GM23248 (cell line): ENCODE results near the gene PLCB1. TPM values are rescaled to one million over a fixed set of nuclear protein-coding genes. Genes with fewer than 3 reads are reported as not detected.
"Not testable (repeated sequence)": the region's sequence is repeated elsewhere in the genome, so short reads cannot be mapped to it uniquely, and the experiment has no call there.

Experiments
- DNase-seq: peaks from one replicate; pipeline ENCODE4 v3.0.0-alpha.2; 2015
- H2AFZ ChIP-seq: fragments of 200-600 bp; sonication (generic); 2 replicates; pipeline ENCODE4 v1.6.1; 2016; ENCODE audit warnings: antibody characterized with exemption
- H3F3A ChIP-seq: fragments of 200-600 bp; sonication (generic); 2 replicates; pipeline ENCODE4 v1.6.1; 2016; ENCODE audit warnings: mild to moderate bottlenecking, antibody characterized with exemption, mixed run types; ENCODE audit not compliant: insufficient read depth
- H3K27ac ChIP-seq: fragments of 200-600 bp; sonication (generic); 2 replicates; pipeline ENCODE4 v1.5.1; 2016; ENCODE audit warnings: mild to moderate bottlenecking
- H3K27me3 ChIP-seq: fragments of 200-600 bp; sonication (generic); replicated peaks from 2 replicates; pipeline ENCODE4 v1.6.1; 2016; ENCODE audit warnings: mild to moderate bottlenecking; ENCODE audit not compliant: insufficient read depth
- H3K36me3 ChIP-seq: fragments of 200-600 bp; sonication (generic); 2 replicates; pipeline ENCODE4 v1.6.1; 2016; ENCODE audit warnings: low read depth, mild to moderate bottlenecking
- H3K4me1 ChIP-seq: fragments of 200-600 bp; sonication (generic); 2 replicates; pipeline ENCODE4 v1.6.1; 2016; ENCODE audit warnings: mild to moderate bottlenecking; ENCODE audit not compliant: insufficient read depth
- H3K4me2 ChIP-seq: fragments of 200-600 bp; sonication (generic); one replicate; pipeline ENCODE4 v1.6.1; 2016; ENCODE audit warnings: mild to moderate bottlenecking; ENCODE audit not compliant: unreplicated experiment
- H3K4me3 ChIP-seq: fragments of 200-600 bp; sonication (generic); 2 replicates; pipeline ENCODE4 v1.5.1; 2016; ENCODE audit warnings: mild to moderate bottlenecking
- H3K79me2 ChIP-seq: fragments of 200-600 bp; sonication (generic); 2 replicates; pipeline ENCODE4 v1.6.1; 2016; ENCODE audit warnings: mild to moderate bottlenecking; ENCODE audit not compliant: insufficient read depth
- H3K9ac ChIP-seq: fragments of 200-600 bp; sonication (generic); 2 replicates; pipeline ENCODE4 v1.6.1; 2016; ENCODE audit warnings: mild to moderate bottlenecking
- H3K9me2 ChIP-seq: fragments of 200-600 bp; sonication (generic); 2 replicates; pipeline ENCODE4 v1.6.1; 2016; ENCODE audit warnings: mixed run types, mild to moderate bottlenecking, moderate library complexity; ENCODE audit not compliant: insufficient read depth
- H3K9me3 ChIP-seq: fragments of 200-600 bp; sonication (generic); one replicate; pipeline ENCODE4 v1.6.1; 2017; ENCODE audit warnings: low read depth
- H4K20me1 ChIP-seq: fragments of 200-600 bp; sonication (generic); 2 replicates; pipeline ENCODE4 v1.6.0; 2016; ENCODE audit not compliant: insufficient read depth
- EZH2 ChIP-seq: fragments of 200-600 bp; sonication (generic); IDR thresholded peaks from 2 replicates; pipeline ENCODE4 v1.6.1; 2018; ENCODE audit warnings: antibody characterized with exemption, mild to moderate bottlenecking; ENCODE audit not compliant: insufficient read depth, poor library complexity, severe bottlenecking
- EZH2phosphoT487 ChIP-seq: fragments of 200-600 bp; sonication (generic); IDR thresholded peaks from 2 replicates; pipeline ENCODE4 v1.6.1; 2018; ENCODE audit warnings: antibody characterized with exemption, moderate library complexity, mild to moderate bottlenecking, low read depth; ENCODE audit not compliant: insufficient read depth
- WGBS, 2 experiments: methylation state at CpG; one replicate each; pipeline ENCODE4 v1.1.6; 2015 to 2017; ENCODE audit warnings: low lambda C conversion rate in 2 of 2, low coverage in 1 of 2; ENCODE audit errors: missing lambda C conversion rate in 2 of 2; 5-methylcytosine and 5-hydroxymethylcytosine counted together
- in situ Hi-C: fragments of 300-500 bp; cut with MboI; formaldehyde crosslinking; loops from 2 replicates; pipeline ENCODE4 v1.15.0; 2020
- polyA plus RNA-seq: library from polyadenylated mRNA; unstranded; fragments of >200 nt; fragmentation: Nextera tagmentation; extraction: Ambion mirVana; gene quantifications from 2 replicates; pipeline ENCODE4 v1.2.1, GENCODE V29; 2016
- total RNA-seq: library from RNA; depleted of rRNA; stranded (reverse); fragments of >200 nt; shearing (Covaris generic); gene quantifications from 2 replicates; pipeline ENCODE4 v1.2.3, GENCODE V29; 2014

Gene PLCB1
- total and polyA plus RNA-seq, 2 experiments from 2014 or later = 3.7 to 12.8 TPM

GRCh38 chr20:8642247-8642646 is 510.2 kb downstream of the PLCB1 start:
- in situ Hi-C loops = no loop called here

GRCh38 chr20:8644468-8644867 is 512.4 kb downstream of the PLCB1 start:
- H3K36me3 ChIP-seq, in situ Hi-C loops, H3K79me2 ChIP-seq, DNase-seq, H3K9ac ChIP-seq, H3K9me3 ChIP-seq, H3K27ac ChIP-seq, H3K27me3 ChIP-seq, H3K4me2 ChIP-seq, H3K4me3 ChIP-seq, H3K9me2 ChIP-seq, H4K20me1 ChIP-seq, H2AFZ ChIP-seq: not testable (repeated sequence)
- Histone ChIP-seq H3K4me1 (peaks cover 32% of the 10 kb centered on the region), H3F3A (peaks cover 25% of the 10 kb centered on the region)
- WGBS, 2 experiments = 92 to 100% methylated on average over 4 to 23 of the region's 30 CpGs

More at GRCh38 chr20:8642247-8642646, 510.2 kb downstream of the PLCB1 start:
- Histone ChIP-seq H2AFZ (no peak overlapping the region), H3K9me3 (no peaks in the 10 kb centered on the region), H3K79me2 (no peaks in the 10 kb centered on the region), H3K4me3 (no peak overlapping the region), H3K27me3 (no peaks in the 10 kb centered on the region), H3K4me2 (no peak overlapping the region), H4K20me1 (no peaks in the 10 kb centered on the region), H3K9me2 (no peaks in the 10 kb centered on the region), H3F3A (peaks cover 19% of the 10 kb centered on the region), H3K4me1 (peaks cover 21% of the 10 kb centered on the region), H3K36me3 (no peaks in the 10 kb centered on the region), H3K9ac (no peak overlapping the region), H3K27ac (no peak overlapping the region)
- 97 to 98% methylated on average over 1 of the region's 1 CpG for WGBS, 2 experiments
- TF ChIP-seq EZH2phosphoT487 = no peak
- no peak for TF ChIP-seq EZH2
- DNase-seq = no peak

- Histone ChIP-seq H3K9me3 (no peaks in the 10 kb centered on the region), H3K4me2 (peak overlapping the region; percentile 80), H3K9me2 (no peaks in the 10 kb centered on the region), H3K4me1 (peaks cover 32% of the 10 kb centered on the region), H3K4me3 (no peak overlapping the region), H3K9ac (peak overlapping the region; percentile 13; the same call in 1 of the 2 replicates), H3F3A (peaks cover 25% of the 10 kb centered on the region), H3K27ac (peak overlapping the region; percentile 88), H3K27me3 (no peaks in the 10 kb centered on the region), H3K36me3 (no peaks in the 10 kb centered on the region), H2AFZ (no peak overlapping the region), H3K79me2 (no peaks in the 10 kb centered on the region), H4K20me1 (no peaks in the 10 kb centered on the region)
- in situ Hi-C loops = no loop called here
- no peak for TF ChIP-seq EZH2
- no peak for TF ChIP-seq EZH2phosphoT487
- DNase-seq = no peak
- WGBS, 2 experiments = 80 to 86% methylated on average over 1 of the region's 1 CpG
Observed at GRCh38 chr20:8645326-8645725, 513.3 kb downstream of the PLCB1 start.

- no peaks in the 10 kb centered on the region for H3K9me3 ChIP-seq
- peaks cover 32% of the 10 kb centered on the region for H3K4me1 ChIP-seq
- H2AFZ ChIP-seq = peak overlapping the region; percentile 2; the same call in 1 of the 2 replicates
- TF ChIP-seq EZH2 = no peak
- TF ChIP-seq EZH2phosphoT487 = no peak
- peak overlapping the region; percentile 80 for H3K4me2 ChIP-seq
- DNase-seq = peak; percentile 85
- H3K27me3 ChIP-seq = no peaks in the 10 kb centered on the region
- peak overlapping the region; percentile 88 for H3K27ac ChIP-seq
- H3K4me3 ChIP-seq = peak overlapping the region; percentile 51
- WGBS, 2 experiments = 1 to 2% methylated on average over 4 of the region's 4 CpGs
- in situ Hi-C loops = no loop called here
- H3K9me2 ChIP-seq = no peaks in the 10 kb centered on the region
- H3K36me3 ChIP-seq = no peaks in the 10 kb centered on the region
- H4K20me1 ChIP-seq = no peaks in the 10 kb centered on the region
- H3K79me2 ChIP-seq = no peaks in the 10 kb centered on the region
- H3K9ac ChIP-seq = peak overlapping the region; percentile 55
- peaks cover 25% of the 10 kb centered on the region for H3F3A ChIP-seq
Observed at GRCh38 chr20:8646033-8646441, 514.0 kb downstream of the PLCB1 start.

GRCh38 chr20:8646716-8647115 is 514.6 kb downstream of the PLCB1 start:
- Histone ChIP-seq H3K4me1 (peaks cover 32% of the 10 kb centered on the region), H3K9me3 (no peaks in the 10 kb centered on the region), H2AFZ (peak overlapping the region; percentile 2; the same call in 1 of the 2 replicates), H3K79me2 (no peaks in the 10 kb centered on the region), H3K27me3 (no peaks in the 10 kb centered on the region), H3K9me2 (no peaks in the 10 kb centered on the region), H3K9ac (peak overlapping the region; percentile 55), H3K36me3 (no peaks in the 10 kb centered on the region), H3F3A (peaks cover 25% of the 10 kb centered on the region), H3K4me3 (peak overlapping the region; percentile 51), H3K4me2 (peak overlapping the region; percentile 80), H4K20me1 (no peaks in the 10 kb centered on the region), H3K27ac (peak overlapping the region; percentile 88)
- in situ Hi-C loops = no loop called here
- 24 to 27% methylated on average over 1 of the region's 1 CpG for WGBS, 2 experiments
- TF ChIP-seq EZH2 (no peak), EZH2phosphoT487 (no peak)
- DNase-seq = peak; percentile 56
